ENCODE data around the gene KCNJ15.

DNA sequence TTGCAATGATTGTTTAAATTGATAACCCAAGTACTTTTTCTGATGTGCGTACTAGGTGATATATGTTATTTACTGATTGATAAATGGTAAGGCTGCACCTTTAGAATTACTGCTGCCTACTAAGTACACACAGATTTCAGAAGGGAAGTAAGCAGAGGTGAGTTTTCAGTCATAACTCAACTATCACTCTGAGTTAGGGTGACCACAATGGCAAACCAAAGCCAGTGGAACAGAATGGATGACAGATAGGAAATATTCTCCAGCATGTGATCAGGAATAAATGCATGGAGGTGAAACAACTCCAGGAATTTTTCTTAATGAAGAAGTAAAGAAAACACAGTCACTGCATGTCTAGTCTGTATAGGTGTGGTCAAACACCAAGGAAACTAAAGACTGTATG, 7.5 kb upstream of the KCNJ15 start:
- TF ChIP-seq, protein P1, sequence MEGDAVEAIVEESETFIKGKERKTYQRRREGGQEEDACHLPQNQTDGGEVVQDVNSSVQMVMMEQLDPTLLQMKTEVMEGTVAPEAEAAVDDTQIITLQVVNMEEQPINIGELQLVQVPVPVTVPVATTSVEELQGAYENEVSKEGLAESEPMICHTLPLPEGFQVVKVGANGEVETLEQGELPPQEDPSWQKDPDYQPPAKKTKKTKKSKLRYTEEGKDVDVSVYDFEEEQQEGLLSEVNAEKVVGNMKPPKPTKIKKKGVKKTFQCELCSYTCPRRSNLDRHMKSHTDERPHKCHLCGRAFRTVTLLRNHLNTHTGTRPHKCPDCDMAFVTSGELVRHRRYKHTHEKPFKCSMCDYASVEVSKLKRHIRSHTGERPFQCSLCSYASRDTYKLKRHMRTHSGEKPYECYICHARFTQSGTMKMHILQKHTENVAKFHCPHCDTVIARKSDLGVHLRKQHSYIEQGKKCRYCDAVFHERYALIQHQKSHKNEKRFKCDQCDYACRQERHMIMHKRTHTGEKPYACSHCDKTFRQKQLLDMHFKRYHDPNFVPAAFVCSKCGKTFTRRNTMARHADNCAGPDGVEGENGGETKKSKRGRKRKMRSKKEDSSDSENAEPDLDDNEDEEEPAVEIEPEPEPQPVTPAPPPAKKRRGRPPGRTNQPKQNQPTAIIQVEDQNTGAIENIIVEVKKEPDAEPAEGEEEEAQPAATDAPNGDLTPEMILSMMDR (IDR thresholded peaks at IDR 0.05 in 2 of 3, conservative IDR thresholded peaks at IDR 0.05 in 1 of 3; ENCODE audit: borderline replicate concordance in 1 of 3, insufficient read depth in 1 of 3, low read depth in 2 of 3, low read length in 2 of 3), result no peak
- no peak for TF ChIP-seq POLR2AphosphoS5 (IDR thresholded peaks at IDR 0.05; ENCODE audit: low read depth, low read length)
- TF ChIP-seq POLR2A (IDR thresholded peaks at IDR 0.05; ENCODE audit: borderline replicate concordance, extremely low read depth, insufficient read depth, insufficient read length), result no peak
- TF ChIP-seq EZH2 (IDR thresholded peaks at IDR 0.05), result no peak
- TF ChIP-seq MAX (IDR thresholded peaks at IDR 0.05), result no peak
- TF ChIP-seq SIN3A (IDR thresholded peaks at IDR 0.05; ENCODE audit: low read depth), result no peak
- TF ChIP-seq, protein P2, sequence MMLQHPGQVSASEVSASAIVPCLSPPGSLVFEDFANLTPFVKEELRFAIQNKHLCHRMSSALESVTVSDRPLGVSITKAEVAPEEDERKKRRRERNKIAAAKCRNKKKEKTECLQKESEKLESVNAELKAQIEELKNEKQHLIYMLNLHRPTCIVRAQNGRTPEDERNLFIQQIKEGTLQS (IDR thresholded peaks at IDR 0.05), result no peak
- TF ChIP-seq SP1 (IDR thresholded peaks at IDR 0.05; ENCODE audit: low read depth), result no peak
- no peak for TF ChIP-seq YY1 (IDR thresholded peaks at IDR 0.05; ENCODE audit: extremely low read depth, insufficient replicate concordance, low read depth, low read length)
- TF ChIP-seq, protein P3, sequence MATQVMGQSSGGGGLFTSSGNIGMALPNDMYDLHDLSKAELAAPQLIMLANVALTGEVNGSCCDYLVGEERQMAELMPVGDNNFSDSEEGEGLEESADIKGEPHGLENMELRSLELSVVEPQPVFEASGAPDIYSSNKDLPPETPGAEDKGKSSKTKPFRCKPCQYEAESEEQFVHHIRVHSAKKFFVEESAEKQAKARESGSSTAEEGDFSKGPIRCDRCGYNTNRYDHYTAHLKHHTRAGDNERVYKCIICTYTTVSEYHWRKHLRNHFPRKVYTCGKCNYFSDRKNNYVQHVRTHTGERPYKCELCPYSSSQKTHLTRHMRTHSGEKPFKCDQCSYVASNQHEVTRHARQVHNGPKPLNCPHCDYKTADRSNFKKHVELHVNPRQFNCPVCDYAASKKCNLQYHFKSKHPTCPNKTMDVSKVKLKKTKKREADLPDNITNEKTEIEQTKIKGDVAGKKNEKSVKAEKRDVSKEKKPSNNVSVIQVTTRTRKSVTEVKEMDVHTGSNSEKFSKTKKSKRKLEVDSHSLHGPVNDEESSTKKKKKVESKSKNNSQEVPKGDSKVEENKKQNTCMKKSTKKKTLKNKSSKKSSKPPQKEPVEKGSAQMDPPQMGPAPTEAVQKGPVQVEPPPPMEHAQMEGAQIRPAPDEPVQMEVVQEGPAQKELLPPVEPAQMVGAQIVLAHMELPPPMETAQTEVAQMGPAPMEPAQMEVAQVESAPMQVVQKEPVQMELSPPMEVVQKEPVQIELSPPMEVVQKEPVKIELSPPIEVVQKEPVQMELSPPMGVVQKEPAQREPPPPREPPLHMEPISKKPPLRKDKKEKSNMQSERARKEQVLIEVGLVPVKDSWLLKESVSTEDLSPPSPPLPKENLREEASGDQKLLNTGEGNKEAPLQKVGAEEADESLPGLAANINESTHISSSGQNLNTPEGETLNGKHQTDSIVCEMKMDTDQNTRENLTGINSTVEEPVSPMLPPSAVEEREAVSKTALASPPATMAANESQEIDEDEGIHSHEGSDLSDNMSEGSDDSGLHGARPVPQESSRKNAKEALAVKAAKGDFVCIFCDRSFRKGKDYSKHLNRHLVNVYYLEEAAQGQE (IDR thresholded peaks at IDR 0.05; ENCODE audit: low read depth), result no peak
- TF ChIP-seq, protein P4, sequence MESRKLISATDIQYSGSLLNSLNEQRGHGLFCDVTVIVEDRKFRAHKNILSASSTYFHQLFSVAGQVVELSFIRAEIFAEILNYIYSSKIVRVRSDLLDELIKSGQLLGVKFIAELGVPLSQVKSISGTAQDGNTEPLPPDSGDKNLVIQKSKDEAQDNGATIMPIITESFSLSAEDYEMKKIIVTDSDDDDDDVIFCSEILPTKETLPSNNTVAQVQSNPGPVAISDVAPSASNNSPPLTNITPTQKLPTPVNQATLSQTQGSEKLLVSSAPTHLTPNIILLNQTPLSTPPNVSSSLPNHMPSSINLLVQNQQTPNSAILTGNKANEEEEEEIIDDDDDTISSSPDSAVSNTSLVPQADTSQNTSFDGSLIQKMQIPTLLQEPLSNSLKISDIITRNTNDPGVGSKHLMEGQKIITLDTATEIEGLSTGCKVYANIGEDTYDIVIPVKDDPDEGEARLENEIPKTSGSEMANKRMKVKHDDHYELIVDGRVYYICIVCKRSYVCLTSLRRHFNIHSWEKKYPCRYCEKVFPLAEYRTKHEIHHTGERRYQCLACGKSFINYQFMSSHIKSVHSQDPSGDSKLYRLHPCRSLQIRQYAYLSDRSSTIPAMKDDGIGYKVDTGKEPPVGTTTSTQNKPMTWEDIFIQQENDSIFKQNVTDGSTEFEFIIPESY (IDR thresholded peaks at IDR 0.05; ENCODE audit: extremely low read depth, insufficient replicate concordance, low read length), result no peak
- no peak for TF ChIP-seq ZNF274 (IDR thresholded peaks at IDR 0.05; ENCODE audit: low read depth, low read length)
- no peak for TF ChIP-seq CEBPB (IDR thresholded peaks at IDR 0.05; ENCODE audit: low read depth)

Measured in HCT116 (cell line).